ENCODE data around the gene ACP7.

GRCh38 chr19:39100500-39101166, 16.5 kb downstream of the ACP7 start:
- no peak for TF ChIP-seq CTCF (IDR thresholded peaks at IDR 0.05; ENCODE audit: low read depth, low read length, poor library complexity, severe bottlenecking)
- TF ChIP-seq EZH2phosphoT487 (IDR thresholded peaks at IDR 0.05; ENCODE audit: borderline replicate concordance, low read length): no peak
